Activated CD8-positive, alpha-beta memory T cell treated with anti-CD3 and anti-CD28 coated beads for 1 hour (primary cell): ENCODE data around the gene KBTBD3.
A peak's percentile ranks its signal among the peaks of the same experiment; 100 is the strongest.

Experiments used
- DNase-seq, 2 donors: peaks; one replicate each; pipeline ENCODE4 v3.0.0-alpha.2; 2020; ENCODE audit warnings: low read depth in 1 of 2; ENCODE audit errors: extremely low read depth in 1 of 2

Gene KBTBD3

GRCh38 chr11:106076919-106077608 lies at the start of gene KBTBD3:
TSS of gene KBTBD3 (minus strand) at chr11:106077347. CDS start at chr11:106059097, 18,250 bp downstream.
- peak; percentile 94 to 95 for DNase-seq

DNA sequence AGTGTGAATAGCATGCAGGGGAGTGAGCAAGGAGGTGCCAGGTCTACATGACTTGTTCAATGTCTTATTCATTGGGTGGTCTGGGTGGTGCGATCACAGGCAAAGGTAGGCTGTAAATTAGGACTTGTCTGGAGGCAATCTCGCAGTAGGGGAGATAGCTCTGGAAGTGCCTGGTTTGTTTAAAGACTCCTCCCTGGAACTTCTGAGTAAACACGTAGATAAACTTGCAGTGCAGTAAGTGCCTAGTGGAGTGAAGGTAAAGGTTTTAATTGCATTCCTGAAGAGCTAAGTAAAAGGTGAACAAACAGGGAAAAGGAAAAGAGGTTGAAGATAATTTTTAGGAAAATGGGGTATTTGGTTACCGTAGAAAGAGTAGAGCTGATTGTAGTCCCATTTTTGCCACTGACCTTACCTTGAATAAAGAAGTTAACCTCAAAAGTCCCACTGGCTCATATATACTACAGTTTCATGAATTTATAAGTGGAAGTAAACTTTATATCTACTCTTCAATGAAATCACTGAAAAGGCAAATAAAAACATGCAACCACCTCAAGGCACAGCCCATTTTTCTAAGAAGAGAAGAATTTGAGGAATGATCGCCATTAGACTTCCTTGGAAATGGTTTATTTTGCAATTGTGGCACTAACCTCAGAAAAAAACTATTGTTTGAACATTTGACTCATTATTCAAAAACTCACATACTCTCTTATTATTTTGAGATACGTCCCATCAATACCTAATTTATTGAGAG lies 44.6 kb upstream of the KBTBD3 start:
- DNase-seq: no peak

- DNase-seq: no peak
Observed at GRCh38 chr11:106105986-106106385, 28.8 kb upstream of the KBTBD3 start.

GRCh38 chr11:106101819-106102218 lies 24.7 kb upstream of the KBTBD3 start:
- DNase-seq: no peak

GRCh38 chr11:106101370-106101769 lies 24.2 kb upstream of the KBTBD3 start:
- DNase-seq: no peak

- no peak for DNase-seq
Observed at GRCh38 chr11:106098893-106099553, 21.9 kb upstream of the KBTBD3 start.

DNA sequence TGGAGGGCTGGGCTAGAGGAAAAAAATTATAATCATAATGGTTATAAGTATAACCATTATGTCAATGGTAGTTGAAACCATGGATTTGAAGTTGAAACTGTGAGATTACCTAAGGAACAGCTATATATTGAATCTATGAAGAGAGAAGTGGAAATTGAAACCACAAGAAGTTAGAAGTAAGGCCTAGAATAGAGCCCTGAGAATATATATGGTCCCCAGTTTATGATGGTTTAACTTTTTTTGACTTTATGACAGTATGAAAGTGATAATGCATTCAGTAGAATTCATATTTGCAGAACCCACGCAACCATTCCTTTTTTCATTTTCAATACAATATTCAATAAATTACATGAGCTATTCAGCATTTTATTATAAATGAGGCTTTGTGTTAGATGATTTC lies 15.3 kb upstream of the KBTBD3 start:
- DNase-seq: no peak

DNA sequence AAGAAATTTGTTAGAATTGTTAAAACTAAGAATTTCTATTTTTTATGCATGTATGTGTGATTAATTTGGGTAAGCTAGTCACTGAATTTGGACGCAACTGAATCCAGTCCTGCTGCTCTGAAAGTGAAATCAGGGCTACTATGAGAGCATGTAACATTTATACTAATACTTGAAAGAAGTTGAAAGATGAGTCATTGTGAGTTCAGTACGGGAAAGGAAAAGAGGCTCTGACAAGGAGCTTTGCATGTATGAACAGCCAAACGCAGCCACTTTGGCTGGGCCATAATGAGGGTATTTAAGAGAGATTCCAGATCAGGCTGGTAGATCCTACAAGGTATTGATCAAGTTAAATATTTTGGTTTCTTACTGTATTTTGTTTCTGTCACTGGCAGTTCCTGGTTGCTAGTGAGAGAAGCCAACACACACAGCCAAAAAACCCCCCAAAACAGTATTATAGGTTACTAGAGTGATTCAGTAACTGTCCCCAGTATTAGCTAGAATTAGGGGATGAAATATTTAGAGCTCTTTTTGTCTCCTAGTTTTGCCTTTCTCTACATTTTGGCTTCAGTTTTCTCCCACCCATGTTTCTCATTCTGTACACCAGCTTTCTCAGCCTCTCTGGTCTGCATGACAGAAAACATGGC lies 14.5 kb upstream of the KBTBD3 start:
- DNase-seq: no peak

GRCh38 chr11:106088896-106089295 lies 11.7 kb upstream of the KBTBD3 start:
- DNase-seq: no peak

GRCh38 chr11:106087815-106088435 lies 10.8 kb upstream of the KBTBD3 start:
- peak in 1 of 2 donors; percentile 5 for DNase-seq

GRCh38 chr11:106086850-106087249 lies 9.7 kb upstream of the KBTBD3 start:
- no peak for DNase-seq

DNA sequence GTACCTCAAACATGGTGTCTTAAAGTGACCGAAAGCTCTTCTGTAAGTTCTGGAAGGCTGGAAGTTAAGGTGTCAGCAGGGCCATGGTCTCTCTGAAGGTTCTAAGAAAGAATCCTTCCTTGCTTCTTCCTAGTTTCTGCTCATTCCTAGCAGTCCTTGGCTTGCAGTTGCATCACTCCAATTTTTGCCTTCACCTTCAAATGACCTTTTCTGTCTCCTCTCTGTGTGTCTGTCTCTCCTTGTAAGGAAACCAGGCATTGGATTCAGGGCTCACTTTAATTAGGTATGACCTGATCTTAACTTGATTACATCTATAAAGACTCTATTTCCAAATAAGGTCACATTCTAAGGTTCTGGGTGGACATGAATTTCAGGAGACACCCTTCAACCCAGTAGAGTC lies 9.0 kb upstream of the KBTBD3 start:
- DNase-seq: no peak

DNA sequence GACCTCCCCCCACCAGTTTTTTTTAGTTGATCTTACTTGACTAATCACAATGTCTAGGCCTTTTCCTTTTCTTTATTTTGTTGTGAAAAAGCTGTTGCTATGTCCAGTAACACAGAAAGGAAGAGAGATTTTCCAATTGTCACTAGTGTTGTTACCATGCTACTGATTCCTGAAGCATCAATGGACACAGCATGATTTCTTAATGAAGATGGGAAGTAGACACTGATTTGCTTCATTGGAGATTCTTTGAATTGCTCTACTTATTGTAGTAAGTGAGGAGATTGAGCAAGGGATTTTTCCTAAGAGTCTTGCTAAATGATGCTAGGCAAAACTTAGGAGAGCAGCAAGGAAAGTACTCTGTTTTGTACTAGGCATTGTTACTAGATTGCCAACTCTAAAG lies 4.9 kb upstream of the KBTBD3 start:
- DNase-seq: no peak

DNA sequence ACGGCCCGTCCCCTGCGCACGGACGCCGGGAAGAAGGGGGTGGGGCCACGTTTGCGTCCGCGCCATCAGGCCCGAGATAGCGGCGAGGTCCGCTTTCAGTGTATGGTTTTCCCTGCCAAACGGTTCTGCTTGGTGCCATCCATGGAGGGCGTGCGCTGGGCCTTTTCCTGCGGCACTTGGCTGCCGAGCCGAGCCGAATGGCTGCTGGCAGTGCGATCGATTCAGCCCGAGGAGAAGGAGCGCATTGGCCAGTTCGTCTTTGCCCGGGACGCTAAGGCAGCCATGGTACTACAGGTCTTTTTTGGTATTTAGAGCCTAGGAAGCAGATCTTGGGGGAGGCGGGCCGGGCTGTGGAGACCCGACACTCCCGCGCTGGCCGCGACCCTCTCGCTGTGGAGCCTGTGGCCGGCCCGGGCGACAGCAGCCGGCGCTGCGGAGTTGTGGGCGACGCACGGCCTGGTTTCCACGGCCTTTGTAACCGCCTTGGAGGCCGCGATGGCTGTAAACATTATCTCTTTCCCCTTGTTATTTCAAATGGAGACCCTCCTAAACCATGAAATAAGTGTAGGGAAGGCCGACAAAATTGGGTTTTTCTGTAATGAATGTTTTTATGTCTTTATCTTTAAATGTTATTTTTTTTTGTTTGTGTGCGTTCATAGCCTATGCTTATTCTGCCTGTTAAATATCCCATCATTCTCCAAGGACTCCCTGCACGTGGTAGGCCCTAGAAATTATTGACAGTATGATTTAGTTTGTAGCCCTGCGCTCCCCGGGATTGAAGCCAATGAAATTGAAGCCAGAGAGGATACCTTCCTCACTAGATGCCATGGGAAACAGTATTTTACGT lies 685 bp upstream of the KBTBD3 start, which contains the start of gene AASDHPPT:
Gene AASDHPPT (plus strand): TSS at position 54 of the 847 bp plus-strand sequence. CDS start 49 bp downstream, at position 103.
- DNase-seq: no peak

GRCh38 chr11:106076171-106076918 lies 802 bp downstream of the KBTBD3 start:
- DNase-seq: no peak

GRCh38 chr11:106072804-106073203 lies 4.3 kb downstream of the KBTBD3 start:
- no peak for DNase-seq

DNA sequence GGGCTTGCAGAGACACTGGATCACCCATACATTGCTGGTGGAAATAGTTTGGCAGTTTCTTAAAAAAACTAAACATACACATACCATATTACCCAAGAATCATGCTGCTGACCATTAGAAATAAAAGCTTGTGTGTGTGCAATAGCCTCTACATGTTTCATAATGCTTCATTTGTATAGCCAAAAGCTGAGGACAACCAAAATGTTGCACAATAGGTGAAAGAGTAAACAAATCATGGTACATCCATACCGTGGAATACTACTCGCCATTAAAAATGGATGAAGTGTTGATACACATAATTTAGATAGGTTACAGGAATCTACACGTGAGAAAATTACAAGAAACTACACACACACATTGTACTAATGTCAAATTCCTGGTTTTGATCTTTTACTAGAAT lies 6.5 kb downstream of the KBTBD3 start:
- DNase-seq: no peak

GRCh38 chr11:106063009-106063408 lies 14.1 kb downstream of the KBTBD3 start:
- no peak for DNase-seq
